Measurements from ENCODE around the gene NUP133.

GRCh38 chr1:229420224-229420623, 87.9 kb downstream of the NUP133 start:
- TF ChIP-seq HOXA7 (CRISPR knock-in tag; IDR thresholded peaks at IDR 0.05) (no peak), ELK1 (IDR thresholded peaks at IDR 0.05; ENCODE audit: low read depth, low read length) (no peak), SREBF2 (IDR thresholded peaks at IDR 0.05) (no peak), CTCF (IDR thresholded peaks at IDR 0.05) (no peak), PBX3 (IDR thresholded peaks at IDR 0.05) (no peak), POLR2AphosphoS2 (conservative IDR thresholded peaks at IDR 0.05; ENCODE audit: low read length) (no peak), POLR2A (IDR thresholded peaks at IDR 0.05; ENCODE audit: low read length) (no peak), JUN (IDR thresholded peaks at IDR 0.05) (no peak)
